ENCODE data around the gene INSR.

- TF ChIP-seq POLR2A (IDR thresholded peaks at IDR 0.05) (no peak), CTCF (IDR thresholded peaks at IDR 0.05) (no peak), EP300 (IDR thresholded peaks at IDR 0.05) (no peak)
Measured at GRCh38 chr19:7287722-7288121, 6.5 kb downstream of the INSR start.
